Loucy (cell line): ENCODE data around the gene TRAF3IP3.
"Not testable (repeated sequence)": the region's sequence is repeated elsewhere in the genome, so short reads cannot be mapped to it uniquely, and the experiment has no call there.

Experiments
- EZH2phosphoT487 ChIP-seq: fragments of 200-600 bp; IDR thresholded peaks from 2 replicates; pipeline ENCODE4 v1.6.1; 2018; ENCODE audit warnings: antibody characterized with exemption, mild to moderate bottlenecking, moderate library complexity, borderline replicate concordance
- TF ChIP-seq, protein P1 (sequence below): fragments of 200-600 bp; sonication (generic); conservative IDR thresholded peaks from 2 replicates; pipeline ENCODE4 v1.5.1; 2014; ENCODE audit warnings: mild to moderate bottlenecking, antibody characterized with exemption, low read length

DNA sequence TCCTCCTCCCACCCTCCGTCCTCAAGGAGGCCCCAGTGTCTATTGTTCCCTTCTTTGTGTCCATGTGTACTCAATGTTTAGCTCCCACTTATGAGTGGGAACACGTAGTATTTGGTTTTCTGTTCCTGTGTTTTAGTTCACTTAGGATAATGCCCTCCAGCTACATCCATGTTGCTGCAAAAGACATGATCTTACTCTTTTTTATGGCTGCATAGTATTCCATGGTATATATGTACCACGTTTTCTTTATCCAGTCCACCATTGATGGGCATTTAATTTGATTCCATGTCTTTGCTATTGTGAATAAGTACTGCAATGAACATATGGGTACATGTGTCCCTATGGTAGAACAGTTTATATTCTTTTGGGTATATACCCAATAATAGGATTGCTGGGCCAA, 37.9 kb downstream of the TRAF3IP3 start:
- TF ChIP-seq, protein P1, sequence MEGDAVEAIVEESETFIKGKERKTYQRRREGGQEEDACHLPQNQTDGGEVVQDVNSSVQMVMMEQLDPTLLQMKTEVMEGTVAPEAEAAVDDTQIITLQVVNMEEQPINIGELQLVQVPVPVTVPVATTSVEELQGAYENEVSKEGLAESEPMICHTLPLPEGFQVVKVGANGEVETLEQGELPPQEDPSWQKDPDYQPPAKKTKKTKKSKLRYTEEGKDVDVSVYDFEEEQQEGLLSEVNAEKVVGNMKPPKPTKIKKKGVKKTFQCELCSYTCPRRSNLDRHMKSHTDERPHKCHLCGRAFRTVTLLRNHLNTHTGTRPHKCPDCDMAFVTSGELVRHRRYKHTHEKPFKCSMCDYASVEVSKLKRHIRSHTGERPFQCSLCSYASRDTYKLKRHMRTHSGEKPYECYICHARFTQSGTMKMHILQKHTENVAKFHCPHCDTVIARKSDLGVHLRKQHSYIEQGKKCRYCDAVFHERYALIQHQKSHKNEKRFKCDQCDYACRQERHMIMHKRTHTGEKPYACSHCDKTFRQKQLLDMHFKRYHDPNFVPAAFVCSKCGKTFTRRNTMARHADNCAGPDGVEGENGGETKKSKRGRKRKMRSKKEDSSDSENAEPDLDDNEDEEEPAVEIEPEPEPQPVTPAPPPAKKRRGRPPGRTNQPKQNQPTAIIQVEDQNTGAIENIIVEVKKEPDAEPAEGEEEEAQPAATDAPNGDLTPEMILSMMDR, result not testable (repeated sequence)
- TF ChIP-seq EZH2phosphoT487, result not testable (repeated sequence)
